SHP77 (cell line): ENCODE data around the gene HYI.
"Not testable (repeated sequence)": the region's sequence is repeated elsewhere in the genome, so short reads cannot be mapped to it uniquely, and the experiment has no call there.

Experiments
- DNase-seq, 2 experiments: peaks; one replicate each; lab custom pipeline; 2025; lab: John Stamatoyannopoulos, UW

The HYI gene

DNA sequence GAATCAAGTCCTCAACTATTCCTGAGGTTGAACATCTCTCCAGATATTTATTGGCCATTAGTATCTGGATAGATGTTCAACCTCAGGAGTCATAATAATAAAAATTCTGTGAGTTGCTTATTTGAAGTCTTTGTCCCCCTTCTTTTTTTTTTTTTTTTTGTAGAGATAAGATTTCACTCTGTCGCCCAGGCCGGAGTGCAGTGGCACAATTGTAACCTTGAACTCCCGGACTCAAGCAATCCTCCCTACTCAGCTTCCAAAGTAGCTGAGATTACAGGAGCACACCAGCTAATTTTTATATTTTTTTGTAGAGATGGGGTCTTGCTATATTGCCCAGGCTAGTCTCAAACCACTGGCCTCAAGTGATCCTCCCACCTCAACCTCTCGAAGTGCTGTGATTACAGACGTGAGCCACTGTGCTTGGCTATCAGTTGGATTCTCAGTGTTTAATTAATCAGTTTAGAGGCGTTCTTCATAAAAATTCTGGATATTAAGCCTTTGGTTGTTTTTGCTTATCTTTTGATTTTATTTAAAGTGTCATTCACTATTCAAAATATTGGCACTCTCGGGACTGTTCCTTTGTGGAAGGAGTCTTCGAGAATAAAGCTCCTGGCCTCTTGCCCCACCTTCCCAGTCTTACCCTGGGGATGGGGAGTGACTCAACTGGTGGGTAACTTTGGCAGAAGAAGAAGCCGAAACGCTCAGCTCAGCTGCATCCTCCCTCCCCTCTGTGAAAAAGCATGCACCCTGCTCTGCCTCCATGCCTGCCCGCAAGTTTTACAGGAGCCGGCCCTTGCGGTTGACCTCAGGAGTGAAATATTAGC, 11.2 kb upstream of the HYI start:
- no peak for DNase-seq

DNA sequence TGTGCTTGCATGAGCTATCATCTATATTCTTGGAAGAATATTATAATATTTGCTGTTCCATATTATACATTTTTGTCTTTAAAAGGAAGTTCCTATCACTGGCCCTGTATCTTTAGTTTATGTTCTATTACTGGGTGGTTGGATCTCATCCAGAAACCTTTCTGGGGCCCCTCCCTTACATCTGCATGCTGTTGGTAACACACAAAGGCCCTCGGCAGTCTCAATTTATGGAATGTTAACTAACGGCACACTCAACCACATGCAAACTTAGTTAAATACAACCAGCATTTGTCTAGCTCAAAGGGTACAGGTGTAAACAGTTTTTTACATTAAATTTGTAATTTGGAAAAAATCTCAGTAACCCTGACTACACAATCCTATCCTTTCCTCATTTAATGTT, 9.7 kb upstream of the HYI start:
- no peak for DNase-seq

DNA sequence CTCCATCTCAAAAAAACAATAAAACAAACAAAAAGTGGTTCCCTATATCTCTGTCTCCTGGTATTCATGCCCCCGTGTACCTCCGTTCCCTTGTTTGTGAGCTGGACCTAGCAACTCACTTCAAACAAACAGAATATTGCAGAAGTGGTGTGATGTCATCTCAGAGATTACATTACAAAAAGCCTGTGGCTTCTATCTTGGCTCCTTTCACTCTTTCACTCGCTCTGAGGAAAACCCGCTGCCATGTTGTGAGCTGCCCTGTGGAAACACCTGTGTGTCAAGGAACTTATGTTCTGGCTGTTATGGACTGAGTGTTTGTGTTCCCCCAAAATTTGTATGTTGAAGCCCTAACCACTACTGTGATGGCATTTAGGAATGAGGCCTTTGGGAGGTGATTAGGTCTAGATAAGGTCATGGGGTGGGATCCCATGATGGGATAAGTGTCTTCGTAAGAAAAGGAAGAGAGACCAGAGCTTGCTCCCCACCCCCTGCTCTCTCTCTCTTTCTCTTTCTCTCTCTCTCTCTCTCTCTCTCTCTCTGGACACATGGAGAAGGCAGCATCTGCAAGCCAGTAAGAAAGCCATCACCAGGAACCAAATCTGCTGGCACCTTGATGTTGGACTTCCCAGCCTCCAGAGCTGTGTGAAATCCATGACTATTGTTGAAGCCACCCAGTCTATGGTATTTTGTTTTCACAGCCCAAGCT, 7.4 kb upstream of the HYI start:
- no peak for DNase-seq

DNA sequence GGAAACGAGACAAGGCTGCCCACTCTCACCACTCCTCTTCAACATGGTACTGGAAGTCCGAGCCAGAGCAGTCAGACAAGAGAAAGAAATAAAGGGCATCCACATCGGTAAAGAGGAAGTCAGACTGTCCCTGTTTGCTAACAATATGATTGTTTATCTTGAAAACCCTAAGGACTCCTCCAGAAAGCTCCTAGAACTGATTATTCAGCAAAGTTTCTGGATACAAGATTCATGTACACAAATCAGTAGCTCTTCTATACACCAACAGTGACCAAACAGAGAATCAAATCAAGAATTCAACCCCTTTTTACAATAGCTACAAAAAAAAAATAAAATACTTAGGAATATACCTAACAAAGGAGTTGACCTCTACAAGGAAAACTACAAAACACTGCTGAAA, 4.6 kb upstream of the HYI start:
- DNase-seq: not testable (repeated sequence)

DNA sequence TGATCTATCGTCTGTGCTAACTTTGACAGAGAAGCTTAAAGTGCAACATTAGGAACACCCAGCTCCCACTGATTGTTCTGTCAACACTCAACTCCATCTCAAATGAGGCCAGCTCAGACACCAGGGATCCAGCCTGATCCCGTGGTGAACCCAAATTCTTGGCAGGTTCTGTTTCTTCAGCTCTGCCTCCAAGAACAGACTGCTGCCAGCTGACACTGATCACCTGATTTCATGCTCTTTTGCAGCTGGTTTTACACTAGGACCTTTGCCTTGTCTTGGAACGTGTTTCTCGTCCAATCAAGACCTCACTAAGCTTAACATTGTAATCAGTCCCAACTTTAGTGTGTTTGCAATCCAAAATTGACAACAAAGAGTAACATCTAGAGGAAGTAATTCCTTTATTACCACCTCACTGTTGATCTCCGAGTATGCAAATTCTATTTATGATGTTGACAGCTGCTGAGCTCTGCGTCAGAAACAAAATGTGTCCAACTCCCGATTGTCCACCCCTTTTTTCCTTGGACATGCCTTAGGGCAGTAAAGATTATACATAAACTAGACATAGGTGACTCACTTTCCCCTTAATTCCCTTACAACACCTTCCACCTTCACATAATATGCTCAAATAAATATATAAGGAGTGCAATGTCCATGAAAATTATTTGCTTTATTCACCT, 1.6 kb upstream of the HYI start:
- DNase-seq: no peak

DNA sequence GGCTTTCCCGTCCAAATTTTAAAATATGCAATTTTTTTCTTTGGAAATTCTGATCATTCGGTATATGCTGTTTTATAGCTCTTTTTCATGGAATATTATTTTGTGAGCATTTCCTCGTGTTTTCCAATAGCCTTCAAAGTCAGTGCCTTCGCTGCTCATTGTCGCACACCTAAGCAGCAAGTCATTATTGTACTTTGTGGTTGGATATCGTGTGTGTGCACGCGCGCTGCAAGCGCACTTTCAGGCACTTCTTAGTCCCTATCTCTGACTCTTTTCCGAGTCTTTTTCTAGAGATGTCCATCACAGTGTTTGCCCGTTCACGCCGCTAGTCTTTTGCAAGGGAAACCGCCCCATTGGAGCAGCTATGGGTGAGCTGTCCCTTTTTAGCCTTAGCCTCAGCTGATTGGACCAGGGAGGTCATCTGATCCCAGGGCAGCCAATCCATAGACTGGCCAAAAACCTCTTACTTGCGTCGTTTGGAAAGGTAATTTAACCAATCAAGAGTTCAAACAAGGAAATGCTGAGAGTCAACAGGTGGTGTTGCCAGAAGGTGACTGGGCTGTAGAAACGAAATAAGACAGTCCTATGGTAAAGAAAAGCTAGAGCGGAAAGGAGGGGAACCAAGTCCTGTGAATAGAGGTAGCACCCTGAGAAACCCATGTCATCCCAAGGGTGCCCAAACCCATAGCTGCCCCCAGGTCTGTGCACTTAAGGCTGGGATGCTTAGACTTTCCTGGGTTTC, 710 bp upstream of the HYI start:
- peak; percentile 89 to 94 for DNase-seq

DNA sequence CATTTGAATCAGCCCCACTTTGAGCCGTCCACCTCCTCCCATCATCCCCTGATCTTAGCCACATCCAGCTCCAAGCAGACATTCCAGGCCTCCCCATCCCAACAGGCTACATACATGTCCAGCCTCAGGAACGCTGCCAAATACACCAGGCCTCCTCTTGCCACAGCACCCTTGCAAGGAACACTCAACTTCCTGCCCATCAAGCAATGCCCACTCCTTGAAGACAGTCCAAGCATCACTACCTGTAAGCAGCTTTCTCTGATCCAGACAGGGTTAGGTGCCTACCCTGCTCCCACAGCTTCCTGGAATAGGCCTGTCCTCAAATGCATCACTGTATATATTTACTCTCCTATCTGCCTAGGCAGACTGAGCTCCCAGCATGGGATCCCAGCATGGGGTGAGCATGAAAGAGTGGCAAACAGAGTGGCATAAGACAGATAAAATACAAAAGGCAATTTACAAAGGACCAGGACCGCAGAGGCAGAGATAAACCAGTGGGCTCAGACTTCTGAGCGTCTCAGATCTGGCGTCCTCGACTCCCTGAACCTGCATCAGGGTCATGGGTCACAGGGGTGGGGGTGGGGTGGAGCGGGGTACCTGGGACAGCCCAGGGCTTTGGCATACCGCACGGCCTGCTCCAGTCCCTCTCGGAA, 816 bp downstream of the HYI start:
- peak in 1 of 2 experiments; percentile 6 for DNase-seq

DNA sequence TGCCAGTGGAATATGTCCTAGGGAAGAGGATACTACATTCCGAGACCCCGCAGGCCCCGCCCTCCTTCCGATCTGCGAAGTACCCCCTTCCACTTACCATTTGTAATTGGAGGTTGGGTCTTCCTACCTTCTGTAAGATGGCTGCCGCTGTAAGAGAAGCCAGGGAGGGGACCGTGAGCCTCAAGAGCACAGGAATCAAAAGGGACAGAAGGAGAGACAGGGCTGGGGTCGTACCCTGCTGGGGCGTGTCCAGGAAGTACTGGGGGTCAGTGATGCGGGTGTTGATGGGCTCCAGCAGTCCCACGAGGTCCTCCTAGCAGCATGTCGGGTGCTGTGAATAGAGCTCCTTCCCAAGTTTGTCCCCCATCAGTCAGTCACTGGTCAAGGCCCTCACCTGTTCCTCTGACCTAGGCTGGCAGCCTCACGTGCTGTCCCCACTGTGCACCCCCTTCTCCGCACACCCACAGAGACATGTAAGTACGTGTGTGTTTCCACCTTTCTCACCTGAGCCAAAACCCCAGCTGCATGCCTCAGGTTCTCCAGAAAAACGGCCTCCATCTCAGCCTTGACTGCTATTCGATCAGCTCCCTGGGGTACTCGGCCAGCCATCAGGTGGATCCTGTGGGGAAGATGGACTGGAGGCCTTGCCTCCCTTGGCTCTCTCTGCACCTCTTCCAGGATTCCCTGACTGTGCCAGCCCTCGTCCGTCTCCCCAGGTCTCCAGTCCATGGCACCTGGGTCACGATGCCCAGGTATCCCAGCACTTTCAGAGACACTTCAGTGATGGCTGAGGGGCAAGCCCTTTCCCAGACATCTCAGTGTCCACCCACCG, 1.8 kb downstream of the HYI start:
- no peak for DNase-seq

DNA sequence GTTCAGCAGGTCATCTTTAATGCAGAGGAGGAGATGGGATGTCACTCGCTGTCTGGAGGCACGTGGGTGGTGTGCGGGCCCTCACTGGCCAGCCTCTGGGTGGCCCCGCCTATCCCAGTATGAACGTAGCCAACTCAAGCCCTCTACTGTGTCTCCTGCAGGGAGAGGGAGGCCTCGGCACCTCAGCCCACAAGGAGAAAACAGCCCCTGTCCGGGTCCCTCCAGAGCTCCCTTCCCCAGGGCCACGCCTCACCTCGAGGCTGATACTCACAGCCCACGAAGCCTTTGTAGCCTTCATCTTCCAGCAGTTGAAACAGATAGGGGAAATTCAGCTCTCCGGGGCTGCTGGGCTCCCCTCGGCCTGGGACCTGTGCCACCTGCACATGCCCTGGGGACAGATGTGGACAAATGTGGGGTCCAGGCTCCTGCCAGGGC, 2.6 kb downstream of the HYI start:
- DNase-seq: no peak

DNA sequence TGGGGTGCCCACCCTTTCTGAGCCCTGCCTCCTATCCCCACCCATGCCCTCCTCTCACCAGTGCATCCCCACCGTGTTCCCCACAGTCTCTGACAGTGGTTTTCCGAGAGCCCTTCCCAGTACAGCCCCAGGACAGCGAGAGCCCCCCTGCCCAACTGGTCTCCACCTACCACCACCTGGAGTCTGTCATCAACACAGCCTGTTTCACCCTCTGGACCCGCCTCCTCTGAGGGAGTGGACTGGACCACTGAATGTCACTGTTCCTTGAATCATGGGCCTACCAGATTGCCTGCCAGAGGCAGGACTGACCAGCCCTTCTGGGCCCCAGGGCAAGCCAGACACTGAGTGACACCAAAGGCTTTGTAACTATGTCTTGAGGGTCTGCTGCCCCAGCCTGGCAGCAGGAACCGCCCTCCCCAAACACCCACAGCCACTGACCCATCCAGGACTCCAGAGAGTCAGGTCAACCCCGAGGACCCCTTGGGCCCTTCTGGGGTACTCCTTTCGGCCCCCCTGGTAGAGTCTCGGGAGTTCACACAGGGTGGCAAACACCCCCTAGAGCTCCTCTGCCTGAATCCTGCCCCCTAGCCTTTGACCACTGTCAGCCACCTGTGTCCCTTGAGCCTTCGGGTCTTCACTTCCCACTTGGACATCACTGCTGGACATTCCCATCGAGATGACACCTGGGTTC, 3.3 kb downstream of the HYI start:
- no peak for DNase-seq

DNA sequence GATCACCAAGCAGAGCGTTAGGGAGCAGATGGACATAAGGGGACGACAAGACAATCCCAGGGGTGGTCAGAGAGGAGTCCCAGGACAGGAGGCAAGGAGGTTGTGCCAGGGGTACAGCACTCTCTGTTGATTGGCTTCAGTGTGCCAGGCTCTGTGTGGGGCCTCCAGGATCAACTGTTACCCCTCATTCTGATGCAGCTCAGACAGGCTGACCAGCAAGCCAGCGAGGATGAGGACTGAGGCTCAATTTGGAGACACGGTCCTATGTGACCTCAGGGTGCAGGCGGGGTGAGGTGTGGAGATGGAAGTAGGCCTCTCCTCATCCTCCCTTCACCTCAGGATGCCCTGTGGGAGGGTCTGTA, 4.0 kb downstream of the HYI start:
- no peak for DNase-seq

DNA sequence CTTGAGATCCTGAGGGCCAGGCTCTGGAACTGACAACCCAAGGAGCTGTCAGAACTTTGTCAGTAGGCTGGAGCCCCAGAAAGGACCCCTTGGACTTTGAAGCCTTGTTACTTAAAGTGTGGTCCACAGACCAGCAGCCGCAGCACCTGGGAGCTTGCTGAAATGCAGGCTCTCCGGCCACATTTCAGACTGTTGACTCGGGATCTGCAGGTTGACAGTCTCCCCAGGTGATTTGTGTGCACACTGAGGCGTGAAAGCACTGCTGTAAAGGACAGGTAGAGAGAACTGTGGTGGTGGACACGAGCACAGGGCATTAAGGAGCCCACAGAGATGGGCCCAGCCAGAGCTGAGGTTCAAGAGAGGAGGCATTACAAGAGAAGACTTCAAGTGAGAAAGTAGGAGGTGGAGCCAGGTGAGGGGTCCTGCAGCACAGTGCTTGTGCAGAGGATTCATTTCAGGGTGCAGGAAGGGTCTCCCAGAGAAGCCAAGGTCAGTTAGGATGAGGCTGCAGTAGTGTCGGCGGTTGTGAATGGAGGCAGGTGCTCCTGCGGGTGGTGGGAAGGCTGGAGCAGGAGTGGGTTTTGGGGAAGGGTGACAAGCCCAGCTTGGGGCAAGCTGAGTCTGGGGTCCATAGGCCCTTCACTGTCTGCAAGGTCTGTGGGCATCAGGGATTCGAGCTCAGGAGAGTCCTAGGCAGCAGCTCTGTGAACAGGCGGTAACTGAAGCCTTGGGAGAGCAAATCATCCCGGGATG, 4.6 kb downstream of the HYI start:
- no peak for DNase-seq

DNA sequence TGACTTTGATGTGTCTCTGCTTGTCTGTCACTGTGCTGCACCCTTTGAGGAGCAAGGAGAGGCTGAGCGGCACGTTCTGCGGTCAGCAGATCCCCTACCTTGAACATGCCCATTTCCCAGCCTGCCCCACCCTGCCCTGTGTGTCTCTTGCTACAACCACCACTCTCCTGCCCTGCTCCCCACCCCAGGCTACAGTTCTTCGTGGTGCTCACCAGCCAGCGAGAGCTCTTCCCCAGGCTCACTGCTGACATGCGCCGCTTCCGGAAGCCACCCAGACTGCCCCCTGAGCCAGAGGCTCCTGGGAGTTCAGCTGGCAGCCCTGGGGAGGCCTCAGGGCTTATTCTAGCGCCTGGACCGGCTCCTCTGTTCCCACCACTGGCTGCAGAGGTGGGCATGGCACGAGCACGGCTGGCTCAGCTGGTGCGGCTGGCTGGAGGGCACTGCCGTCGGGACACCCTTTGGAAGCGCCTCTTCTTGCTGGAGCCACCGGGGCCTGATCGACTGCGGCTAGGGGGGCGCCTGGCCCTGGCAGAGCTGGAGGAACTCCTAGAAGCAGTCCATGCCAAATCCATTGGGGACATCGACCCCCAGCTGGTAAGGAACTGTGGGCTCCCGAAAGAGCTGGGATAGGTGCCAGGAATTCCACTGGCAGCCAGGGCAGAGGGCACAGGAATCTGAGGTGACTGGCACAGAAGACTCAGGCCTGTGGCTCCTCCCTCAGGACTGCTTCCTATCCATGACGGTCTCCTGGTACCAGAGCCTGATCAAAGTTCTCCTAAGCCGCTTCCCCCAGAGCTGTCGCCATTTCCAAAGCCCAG, 5.6 kb downstream of the HYI start:
- DNase-seq: no peak

DNA sequence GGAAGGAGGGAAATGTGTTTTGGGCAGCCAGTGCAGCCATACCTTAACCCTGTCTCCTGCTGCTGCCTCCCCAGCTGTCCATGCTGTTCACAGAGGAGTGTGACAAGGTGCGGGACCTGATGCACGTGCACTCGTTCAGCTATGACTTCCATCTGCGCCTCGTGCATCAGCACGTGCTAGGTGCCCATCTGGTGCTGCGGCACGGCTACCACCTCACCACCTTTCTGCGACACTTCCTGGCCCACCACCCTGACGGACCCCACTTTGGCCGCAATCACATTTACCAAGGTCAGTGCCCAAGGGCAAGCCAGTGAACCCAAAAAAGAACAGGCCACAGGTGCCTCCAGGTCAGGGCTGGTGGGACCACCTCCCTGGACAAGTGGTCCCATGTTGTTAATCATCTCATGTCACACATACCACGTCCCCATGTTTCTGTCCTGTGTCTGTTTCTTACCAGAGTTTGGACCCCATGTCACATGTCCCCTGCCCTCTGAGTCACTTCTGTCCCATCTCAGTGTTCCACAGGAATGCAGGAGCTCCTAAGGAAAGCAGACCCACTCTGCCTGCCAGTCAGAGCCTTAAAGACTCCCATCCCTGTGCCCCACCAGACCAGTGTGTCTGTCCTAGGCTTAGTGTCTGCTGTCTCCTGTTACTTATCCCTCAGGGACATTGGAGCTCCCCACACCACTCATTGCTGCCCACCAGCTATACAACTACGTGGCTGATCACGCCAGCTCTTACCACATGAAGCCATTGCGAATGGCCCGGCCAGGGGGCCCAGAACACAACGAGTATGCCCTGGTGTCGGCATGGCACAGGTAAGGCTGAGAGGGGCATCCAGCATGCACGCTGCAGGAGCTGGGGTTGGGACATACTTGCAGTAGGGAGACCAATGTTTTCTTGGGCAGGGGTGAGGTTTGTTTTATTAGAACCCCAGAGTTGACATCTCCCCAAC, 6.6 kb downstream of the HYI start:
- no peak for DNase-seq

DNA sequence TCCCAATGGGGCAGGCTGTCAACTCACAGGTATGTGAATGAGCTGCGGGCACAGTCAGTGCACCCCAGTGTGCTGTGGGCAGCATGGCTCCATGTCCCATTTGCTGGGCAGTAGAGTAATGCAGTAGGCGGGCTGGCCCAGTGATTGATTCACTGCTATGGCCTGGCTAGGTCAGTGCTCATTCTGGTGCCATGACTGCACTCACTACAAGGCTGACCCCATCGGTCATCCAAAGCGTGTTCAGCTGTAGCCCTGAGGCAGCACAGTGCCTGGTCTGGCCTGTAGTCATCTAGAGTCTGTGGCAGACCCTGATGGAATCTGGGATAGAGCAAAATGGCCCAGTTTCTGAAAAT, 7.4 kb downstream of the HYI start:
- no peak for DNase-seq

DNA sequence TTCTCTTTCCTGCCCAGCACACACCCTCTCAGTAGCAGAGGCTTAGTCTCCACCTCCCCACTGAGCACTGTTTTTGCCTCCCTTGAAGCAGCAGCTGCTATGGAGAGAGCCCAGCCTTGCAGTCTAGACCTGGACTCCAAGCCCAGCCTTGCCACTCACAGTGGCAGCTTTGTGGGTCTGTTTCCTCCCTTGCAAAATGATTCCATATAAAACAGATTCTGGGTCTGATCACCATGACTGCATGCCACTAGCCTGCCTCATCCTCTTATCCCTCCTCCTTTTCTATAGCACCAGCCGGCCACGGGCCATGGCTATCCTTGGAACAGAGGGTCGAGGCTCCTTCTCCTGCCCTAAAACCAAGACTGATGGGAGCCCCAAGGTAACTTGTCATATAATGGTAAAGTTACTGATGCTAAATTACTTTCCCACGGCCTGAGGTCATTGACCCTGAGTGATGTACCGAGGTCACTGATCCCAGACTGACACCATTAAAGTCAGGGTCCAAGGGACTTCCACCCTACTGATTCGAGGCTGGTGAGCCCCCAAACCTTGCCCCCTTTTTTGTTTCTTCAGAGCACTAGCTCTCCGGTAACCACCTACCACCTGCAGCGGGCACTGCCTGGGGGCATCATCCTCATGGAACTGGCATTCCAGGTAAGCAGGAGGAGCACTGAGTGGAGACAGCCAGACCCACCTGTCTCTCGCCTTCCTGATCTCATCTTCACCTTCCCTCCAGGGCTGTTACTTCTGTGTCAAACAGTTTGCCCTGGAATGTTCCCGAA, 7.9 kb downstream of the HYI start:
- no peak for DNase-seq

DNA sequence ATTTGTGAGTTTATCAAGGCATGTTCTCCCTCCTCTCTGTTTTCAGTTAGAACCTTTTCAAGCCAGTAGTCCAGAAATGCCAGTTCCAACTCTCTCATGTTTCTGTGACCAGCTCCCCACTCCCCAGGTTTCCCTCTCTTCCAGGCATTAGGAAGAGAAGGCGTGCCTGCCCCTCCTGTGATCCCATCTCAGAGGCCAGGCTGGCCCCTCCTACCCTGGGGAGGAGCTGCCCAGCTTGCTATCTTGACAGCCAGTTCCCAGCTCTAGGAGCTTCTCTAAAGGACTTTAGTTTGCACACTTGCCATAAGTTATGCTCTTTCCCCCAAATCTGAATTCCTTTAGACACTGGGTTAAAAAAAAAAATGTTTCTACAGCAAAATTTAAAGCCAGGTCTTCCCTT, 8.9 kb downstream of the HYI start:
- no peak for DNase-seq
